Karpas-422 (cell line): ENCODE results near the gene SAPCD2. TPM values are rescaled to one million over a fixed set of nuclear protein-coding genes. Genes with fewer than 3 reads are reported as not detected.
A peak's percentile ranks its signal among the peaks of the same experiment; 100 is the strongest.

ENCODE experiments used
- DNase-seq: peaks from one replicate; pipeline ENCODE4 v3.0.0-alpha.2; 2015
- H2AFZ ChIP-seq: fragments of 200-600 bp; sonication (generic); 2 replicates; pipeline ENCODE4 v1.6.1; 2014; ENCODE audit warnings: antibody characterized with exemption, low read length, mixed read lengths
- H3K27ac ChIP-seq: fragments of 200-600 bp; sonication (generic); 2 replicates; pipeline ENCODE4 v1.5.1; 2014; ENCODE audit warnings: mild to moderate bottlenecking, low read length, moderate library complexity
- H3K27me3 ChIP-seq: fragments of 200-600 bp; sonication (generic); 2 replicates; pipeline ENCODE4 v1.6.1; 2014; ENCODE audit warnings: low read length, mixed read lengths
- H3K36me3 ChIP-seq: fragments of 200-600 bp; sonication (generic); 2 replicates; pipeline ENCODE4 v1.6.1; 2014; ENCODE audit warnings: low read length, mixed read lengths; ENCODE audit not compliant: insufficient read depth
- H3K4me1 ChIP-seq: fragments of 200-600 bp; sonication (generic); 2 replicates; pipeline ENCODE4 v1.6.1; 2014; ENCODE audit warnings: mild to moderate bottlenecking, low read length, mixed read lengths
- H3K4me2 ChIP-seq: fragments of 200-600 bp; sonication (generic); 2 replicates; pipeline ENCODE4 v1.6.1; 2014; ENCODE audit warnings: low read length, low read depth, mild to moderate bottlenecking; ENCODE audit not compliant: poor library complexity, severe bottlenecking
- H3K4me3 ChIP-seq: fragments of 200-600 bp; sonication (generic); 2 replicates; pipeline ENCODE4 v1.5.1; 2014; ENCODE audit warnings: mild to moderate bottlenecking, antibody characterized with exemption, low read length, mixed read lengths
- H3K79me2 ChIP-seq: fragments of 200-600 bp; sonication (generic); 2 replicates; pipeline ENCODE4 v1.6.1; 2014; ENCODE audit warnings: mild to moderate bottlenecking, low read length, mixed read lengths
- H3K9ac ChIP-seq: fragments of 200-600 bp; sonication (generic); 2 replicates; pipeline ENCODE4 v1.6.0; 2014; ENCODE audit warnings: low read length
- H3K9me2 ChIP-seq: fragments of 200-600 bp; sonication (generic), shearing (Covaris generic); replicated peaks from 2 replicates; pipeline ENCODE4 v1.6.0; 2014; ENCODE audit warnings: mild to moderate bottlenecking, low read length, moderate library complexity; ENCODE audit not compliant: insufficient read depth
- H3K9me3 ChIP-seq: fragments of 300-700, 200-600 bp; sonication (generic); 2 replicates; pipeline ENCODE4 v1.6.1; 2014; ENCODE audit warnings: low read length, mixed read lengths
- H4K20me1 ChIP-seq: fragments of 200-600 bp; sonication (generic); 2 replicates; pipeline ENCODE4 v1.6.1; 2014; ENCODE audit warnings: mild to moderate bottlenecking, antibody characterized with exemption, low read length, low read depth; ENCODE audit not compliant: insufficient read depth
- total RNA-seq: library from RNA; depleted of rRNA; stranded (reverse); fragments of >200 nt; shearing (Covaris generic); gene quantifications from 2 replicates; pipeline ENCODE4 v1.2.3, GENCODE V29; 2014; ENCODE audit warnings: low replicate concordance

The SAPCD2 gene
- total RNA-seq, 1 experiment from 2014 or later = 18.6 TPM

DNA sequence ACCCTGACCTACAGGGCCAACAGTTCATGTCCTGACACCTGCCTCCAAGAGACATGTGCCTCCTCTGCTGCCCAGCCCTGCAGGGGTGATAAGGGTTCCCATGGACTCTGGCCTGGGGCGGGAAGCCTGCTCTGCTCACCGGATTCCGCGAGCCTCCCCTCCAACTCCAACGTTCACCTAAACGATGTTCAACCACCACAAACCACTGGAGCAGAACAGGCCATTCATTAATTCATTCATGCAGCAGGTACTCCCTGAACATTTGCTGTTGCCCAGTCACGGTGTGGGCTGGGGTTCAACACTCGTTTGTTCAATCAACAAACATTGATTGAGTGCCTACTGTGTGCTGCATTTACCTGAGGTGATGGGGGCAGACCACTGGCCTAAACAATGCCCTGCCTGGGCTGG lies 3.6 kb upstream of the SAPCD2 start:
- Histone ChIP-seq H3K79me2 (peaks cover 8% of the 10 kb centered on the region), H3K9ac (no peak overlapping the region), H3K27ac (no peak overlapping the region), H3K9me3 (no peaks in the 10 kb centered on the region), H3K9me2 (no peaks in the 10 kb centered on the region), H3K27me3 (no peaks in the 10 kb centered on the region), H3K36me3 (no peaks in the 10 kb centered on the region), H3K4me3 (no peak overlapping the region), H3K4me1 (peaks cover 39% of the 10 kb centered on the region), H2AFZ (no peak overlapping the region), H4K20me1 (peaks cover 10% of the 10 kb centered on the region), H3K4me2 (no peak overlapping the region)
- no peak for DNase-seq

DNA sequence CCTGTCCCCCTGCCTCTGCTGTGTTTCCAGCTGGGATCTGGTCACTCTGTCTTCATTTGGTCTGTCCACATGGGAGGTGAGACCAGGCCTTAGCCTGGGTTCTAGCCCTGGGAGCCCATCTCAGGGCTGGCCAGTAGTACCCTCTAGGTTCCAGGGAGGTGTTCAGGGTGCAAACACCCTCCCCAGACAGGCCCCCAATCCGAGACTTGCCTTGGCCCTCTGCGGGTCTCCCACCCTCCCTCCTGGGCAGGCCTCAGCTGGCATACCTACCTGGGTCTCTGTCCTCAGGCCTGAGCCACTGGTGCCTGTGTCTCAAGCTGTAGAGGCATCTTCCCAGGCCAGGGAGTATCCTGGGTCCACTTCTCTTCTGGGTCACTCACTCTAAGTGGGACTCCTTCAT lies 925 bp upstream of the SAPCD2 start:
- no peak for DNase-seq
- Histone ChIP-seq H3K79me2 (peaks cover 15% of the 10 kb centered on the region), H2AFZ (no peak overlapping the region), H3K9me3 (no peaks in the 10 kb centered on the region), H3K4me1 (peaks cover 40% of the 10 kb centered on the region), H3K9ac (peak overlapping the region; percentile 95), H3K36me3 (0 out of 2 replicates have a peak, but pooled peaks cover 3% of the 10 kb centered on the region), H3K4me3 (peak overlapping the region; percentile 100), H3K27me3 (no peaks in the 10 kb centered on the region), H3K4me2 (peak overlapping the region; percentile 100), H3K27ac (peak overlapping the region; percentile 48; the same call in 1 of the 2 replicates), H4K20me1 (peaks cover 14% of the 10 kb centered on the region), H3K9me2 (no peaks in the 10 kb centered on the region)

DNA sequence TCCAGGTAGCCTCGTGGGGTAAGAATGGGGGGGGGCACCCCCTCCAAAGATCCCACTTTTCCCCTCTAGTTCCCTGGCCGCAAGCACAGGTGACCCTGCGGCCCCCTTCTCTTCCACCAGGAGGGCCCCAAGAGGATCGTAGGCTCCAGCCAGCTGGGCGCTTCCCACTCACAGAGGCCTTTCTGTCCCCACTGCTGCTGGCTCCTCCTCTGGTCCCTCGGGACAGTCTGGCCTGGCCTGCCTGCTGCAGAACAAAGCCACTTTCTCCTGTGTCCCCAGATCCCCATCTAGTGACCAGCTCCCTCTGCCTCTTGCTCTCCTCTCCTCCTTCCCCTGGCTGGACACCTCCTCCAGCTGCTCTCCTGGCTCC lies 534 bp upstream of the SAPCD2 start:
- H3K9me3 ChIP-seq = no peaks in the 10 kb centered on the region
- peaks cover 40% of the 10 kb centered on the region for H3K4me1 ChIP-seq
- peak overlapping the region; percentile 48 for H3K27ac ChIP-seq
- peak overlapping the region; percentile 71; the same call in 1 of the 2 replicates for H2AFZ ChIP-seq
- H3K4me3 ChIP-seq = peak overlapping the region; percentile 100
- H4K20me1 ChIP-seq = peaks cover 17% of the 10 kb centered on the region
- H3K79me2 ChIP-seq = peaks cover 15% of the 10 kb centered on the region
- H3K36me3 ChIP-seq = 0 out of 2 replicates have a peak, but pooled peaks cover 3% of the 10 kb centered on the region
- no peaks in the 10 kb centered on the region for H3K9me2 ChIP-seq
- DNase-seq = peak; percentile 66
- H3K27me3 ChIP-seq = no peaks in the 10 kb centered on the region
- peak overlapping the region; percentile 100 for H3K4me2 ChIP-seq
- peak overlapping the region; percentile 95 for H3K9ac ChIP-seq

DNA sequence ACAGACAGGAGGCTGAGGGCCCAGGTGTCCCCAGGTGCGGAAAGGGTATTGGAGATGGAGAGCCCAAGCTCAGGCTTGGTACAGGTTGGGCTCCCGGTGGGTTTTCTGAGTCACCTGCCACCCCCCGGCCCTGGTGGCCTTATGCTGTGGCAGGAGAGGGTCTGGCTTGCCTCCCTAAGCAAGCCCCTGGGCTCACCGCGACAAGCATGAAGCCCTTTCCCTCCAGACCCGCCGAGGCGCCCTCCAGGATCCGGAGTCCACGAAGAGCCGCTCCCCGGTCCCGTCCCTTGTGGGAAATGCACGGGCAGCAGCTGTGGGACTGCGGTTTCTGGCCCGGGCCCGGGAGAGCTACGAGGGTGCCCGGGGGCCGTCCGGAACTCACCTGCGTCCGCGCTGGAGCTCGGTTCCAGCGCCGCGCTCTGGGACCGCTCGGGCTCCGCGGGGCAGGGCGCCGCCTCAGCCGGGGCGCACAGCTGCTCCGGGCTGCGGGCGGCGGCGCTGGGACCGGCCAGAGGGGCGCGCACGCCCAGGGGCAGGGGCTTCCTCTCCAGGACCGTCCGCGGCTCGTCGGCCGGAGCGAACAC lies 757 bp downstream of the SAPCD2 start:
- Histone ChIP-seq H3K4me1 (peaks cover 31% of the 10 kb centered on the region), H3K27me3 (no peaks in the 10 kb centered on the region), H3K9me3 (no peaks in the 10 kb centered on the region), H3K9ac (peak overlapping the region; percentile 95), H3K27ac (peak overlapping the region; percentile 64), H3K4me2 (peak overlapping the region; percentile 100), H2AFZ (no peak overlapping the region), H3K79me2 (peaks cover 15% of the 10 kb centered on the region), H4K20me1 (peaks cover 18% of the 10 kb centered on the region), H3K9me2 (no peaks in the 10 kb centered on the region), H3K36me3 (0 out of 2 replicates have a peak, but pooled peaks cover 3% of the 10 kb centered on the region), H3K4me3 (peak overlapping the region; percentile 100)
- peak; percentile 60 for DNase-seq

DNA sequence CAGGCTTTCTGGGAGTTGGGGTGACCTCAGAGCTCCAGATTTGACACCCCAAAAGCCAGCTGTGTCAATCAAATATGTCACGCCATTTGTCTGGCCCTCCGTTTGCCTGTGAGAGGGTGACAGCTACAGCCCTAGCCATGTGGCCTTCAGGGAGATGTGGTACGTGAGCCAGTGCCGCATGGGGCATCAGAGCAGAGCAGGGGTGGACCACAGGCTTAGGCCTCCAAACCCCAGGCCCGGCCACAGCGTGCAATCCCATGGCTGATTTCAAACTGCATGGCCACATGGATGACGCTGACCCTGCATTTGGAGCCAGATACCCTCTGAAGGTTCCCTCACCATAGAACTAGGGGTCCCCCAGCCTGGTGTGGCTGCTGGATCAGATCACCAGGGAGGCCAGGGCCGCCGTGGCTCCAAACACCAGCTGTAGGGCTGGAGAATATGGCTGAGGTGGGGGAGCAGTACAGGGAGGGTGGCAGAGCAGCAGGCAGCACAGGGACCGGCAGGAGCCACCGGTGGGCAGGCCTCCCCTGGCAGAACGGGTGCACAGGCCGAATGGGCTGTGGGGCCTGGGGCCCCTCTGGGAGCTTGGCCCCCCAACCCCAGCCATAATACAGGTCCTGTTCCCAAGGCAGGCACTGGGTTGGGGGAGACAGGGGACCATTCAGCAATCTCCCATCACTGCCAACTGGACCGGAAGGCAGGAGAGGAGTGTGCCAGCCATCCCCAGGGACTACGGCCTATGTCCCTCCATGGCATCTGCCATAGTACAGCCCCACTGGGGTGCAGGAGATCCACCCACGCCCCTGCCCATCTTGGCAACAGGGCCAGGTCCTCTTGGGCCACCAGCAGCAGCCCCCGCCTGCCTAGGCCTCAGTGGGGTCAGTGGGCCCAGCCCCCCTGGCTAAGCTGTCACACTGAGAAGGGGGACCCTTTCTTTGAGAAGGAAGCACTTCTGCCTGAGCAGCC lies 1.5 kb downstream of the SAPCD2 start:
- no peaks in the 10 kb centered on the region for H3K9me3 ChIP-seq
- no peak overlapping the region for H2AFZ ChIP-seq
- H3K9me2 ChIP-seq = no peaks in the 10 kb centered on the region
- peaks cover 28% of the 10 kb centered on the region for H3K4me1 ChIP-seq
- peak overlapping the region; percentile 64 for H3K27ac ChIP-seq
- no peak for DNase-seq
- H3K4me3 ChIP-seq = peak overlapping the region; percentile 100
- no peaks in the 10 kb centered on the region for H3K27me3 ChIP-seq
- H3K4me2 ChIP-seq = peak overlapping the region; percentile 100
- peaks cover 5% of the 10 kb centered on the region; the same call in 1 of the 2 replicates for H3K36me3 ChIP-seq
- H3K9ac ChIP-seq = peak overlapping the region; percentile 95
- H3K79me2 ChIP-seq = peaks cover 15% of the 10 kb centered on the region
- peaks cover 26% of the 10 kb centered on the region for H4K20me1 ChIP-seq

DNA sequence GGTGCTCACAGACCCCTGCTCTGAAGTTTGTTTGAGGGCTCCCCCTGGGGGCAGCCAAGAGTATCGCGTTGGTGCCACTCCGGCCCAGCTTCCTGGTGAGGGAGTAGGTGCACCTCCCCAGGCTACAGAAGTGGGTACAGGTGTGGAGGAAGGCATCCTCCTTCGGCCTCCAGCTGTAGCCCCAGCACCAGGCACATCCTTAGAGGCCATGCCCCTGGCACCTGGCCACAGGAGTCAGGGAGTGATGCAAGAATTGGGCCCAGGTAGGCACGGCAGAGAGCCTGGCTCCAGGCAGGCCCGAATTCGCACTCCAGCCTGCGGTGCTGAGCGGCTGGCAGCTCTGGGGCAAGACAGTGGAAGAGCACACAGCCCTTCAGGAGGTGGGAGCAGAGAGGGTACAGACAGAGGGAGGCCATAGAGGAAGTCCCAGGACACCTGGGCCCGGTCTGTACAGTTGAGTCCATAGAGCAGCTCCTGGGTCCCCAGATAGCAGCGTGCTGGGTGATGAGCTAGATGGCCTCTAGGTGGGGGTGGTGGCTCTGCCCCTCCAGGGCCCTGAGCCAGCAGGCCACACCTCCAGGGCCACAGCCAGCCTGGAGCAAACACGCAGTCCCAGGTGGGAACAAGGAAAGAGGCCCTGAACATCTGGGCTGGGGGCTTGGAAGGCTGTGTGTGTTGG lies 2.4 kb downstream of the SAPCD2 start:
- Histone ChIP-seq H3K9me2 (no peaks in the 10 kb centered on the region), H3K4me2 (peak overlapping the region; percentile 100), H3K36me3 (peaks cover 7% of the 10 kb centered on the region; the same call in 1 of the 2 replicates), H3K4me3 (peak overlapping the region; percentile 100), H4K20me1 (peaks cover 30% of the 10 kb centered on the region), H3K4me1 (peaks cover 28% of the 10 kb centered on the region), H3K79me2 (peaks cover 15% of the 10 kb centered on the region), H2AFZ (no peak overlapping the region), H3K9me3 (no peaks in the 10 kb centered on the region), H3K9ac (peak overlapping the region; percentile 95), H3K27ac (peak overlapping the region; percentile 64), H3K27me3 (no peaks in the 10 kb centered on the region)
- peak; percentile 96 for DNase-seq

DNA sequence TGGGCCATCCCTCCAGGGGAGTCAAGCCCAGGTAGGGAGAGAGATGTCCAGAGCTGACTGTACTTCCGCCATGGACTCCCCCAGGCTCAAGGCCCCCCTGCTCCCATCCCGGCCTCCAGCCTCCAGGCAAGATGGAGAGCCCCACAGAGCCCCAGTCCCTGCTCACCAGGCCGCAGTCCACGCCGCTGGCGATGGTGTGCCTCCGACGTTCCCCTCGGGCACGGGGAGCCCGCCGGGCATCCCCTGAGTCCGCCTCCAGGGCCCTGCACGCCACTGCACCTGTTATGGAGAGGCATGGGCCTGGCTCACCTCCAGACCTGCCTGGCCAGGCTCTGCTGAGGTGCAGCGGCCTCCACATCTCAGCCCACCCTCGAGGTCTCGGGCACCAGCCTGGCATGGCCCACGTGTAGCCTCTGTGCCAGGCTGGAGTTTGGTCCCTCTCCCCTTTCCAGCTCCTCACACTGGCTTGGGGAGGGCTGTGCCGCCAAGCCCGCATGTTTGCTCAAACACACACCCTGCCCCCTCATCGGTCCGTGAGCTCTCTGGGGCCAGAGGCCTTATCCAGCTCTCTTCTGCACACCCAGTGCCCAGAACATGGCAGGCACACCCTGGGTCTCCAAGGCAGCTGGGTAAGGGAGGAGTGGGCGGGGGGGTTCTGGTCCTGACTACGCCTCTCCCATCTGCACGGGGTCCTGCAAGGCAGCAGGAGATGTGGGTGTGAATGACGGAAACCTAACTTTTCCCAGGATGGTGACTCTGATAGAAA lies 4.1 kb downstream of the SAPCD2 start:
- Histone ChIP-seq H3K27me3 (no peaks in the 10 kb centered on the region), H3K79me2 (peaks cover 15% of the 10 kb centered on the region), H3K4me2 (no peak overlapping the region), H3K4me1 (peaks cover 26% of the 10 kb centered on the region), H3K9me3 (no peaks in the 10 kb centered on the region), H3K27ac (no peak overlapping the region), H3K9me2 (no peaks in the 10 kb centered on the region), H4K20me1 (peaks cover 30% of the 10 kb centered on the region), H3K36me3 (peaks cover 7% of the 10 kb centered on the region; the same call in 1 of the 2 replicates), H3K4me3 (no peak overlapping the region), H2AFZ (no peak overlapping the region), H3K9ac (no peak overlapping the region)
- DNase-seq = no peak
